OCI-LY3 (cell line): ENCODE measurements around the gene RNASEH2B.

Source experiments
- H2AFZ ChIP-seq: fragments of 200-600, 300-600 bp; shearing (Covaris generic); 2 replicates; pipeline ENCODE4 v1.6.0; 2014; ENCODE audit warnings: antibody characterized with exemption, low read depth, low read length
- H3K27ac ChIP-seq: fragments of 200-600, 300-600 bp; sonication (generic); 2 replicates; pipeline ENCODE4 v1.5.1; 2014; ENCODE audit warnings: mild to moderate bottlenecking, low read length, moderate library complexity, mixed read lengths
- H3K27me3 ChIP-seq: fragments of 200-600, 300-600 bp; sonication (generic); 2 replicates; pipeline ENCODE4 v1.6.1; 2014; ENCODE audit warnings: low read depth, low read length, mixed read lengths
- H3K36me3 ChIP-seq: fragments of 200-600, 300-600 bp; sonication (generic); replicated peaks from 2 replicates; pipeline ENCODE3; 2014; ENCODE audit warnings: low read depth, low read length, mixed read lengths
- H3K4me1 ChIP-seq: fragments of 300-600, 200-600 bp; sonication (generic); 2 replicates; pipeline ENCODE4 v1.6.1; 2014; ENCODE audit warnings: low read length, mixed read lengths
- H3K4me2 ChIP-seq: fragments of 200-600, 300-600 bp; sonication (generic); 2 replicates; pipeline ENCODE4 v1.6.1; 2014; ENCODE audit warnings: low read length, mixed read lengths
- H3K4me3 ChIP-seq: fragments of 300-600, 200-600 bp; sonication (generic); 2 replicates; pipeline ENCODE4 v1.5.1; 2014; ENCODE audit warnings: antibody characterized with exemption, mild to moderate bottlenecking, low read length, moderate library complexity
- H3K79me2 ChIP-seq: fragments of 300-600, 200-600 bp; shearing (Covaris generic); 2 replicates; pipeline ENCODE4 v1.6.1; 2014; ENCODE audit warnings: mild to moderate bottlenecking, low read length, mixed read lengths
- H3K9ac ChIP-seq: fragments of 300-600, 200-600 bp; shearing (Covaris generic); 2 replicates; pipeline ENCODE4 v1.6.0; 2014; ENCODE audit warnings: mild to moderate bottlenecking, low read length, moderate library complexity
- H3K9me3 ChIP-seq: fragments of 200-600, 300-600 bp; shearing (Covaris generic); 2 replicates; pipeline ENCODE4 v1.6.1; 2014; ENCODE audit warnings: low read length, mixed read lengths; ENCODE audit not compliant: insufficient read depth
- H4K20me1 ChIP-seq: fragments of 200-600, 300-600 bp; sonication (generic); 2 replicates; pipeline ENCODE4 v1.6.1; 2016; ENCODE audit warnings: low read length, mixed read lengths; ENCODE audit not compliant: insufficient read depth
- CTCF ChIP-seq: fragments of 200-600, 300-600 bp; sonication (generic); IDR thresholded peaks from 2 replicates; pipeline ENCODE4 v1.5.1; 2014; ENCODE audit warnings: antibody characterized with exemption, low read length, low read depth
- EZH2phosphoT487 ChIP-seq: fragments of 200-600 bp; shearing (Covaris generic); IDR thresholded peaks from 2 replicates; pipeline ENCODE4 v1.6.1; 2018; ENCODE audit warnings: antibody characterized with exemption, mixed run types, low read depth

Gene RNASEH2B

DNA sequence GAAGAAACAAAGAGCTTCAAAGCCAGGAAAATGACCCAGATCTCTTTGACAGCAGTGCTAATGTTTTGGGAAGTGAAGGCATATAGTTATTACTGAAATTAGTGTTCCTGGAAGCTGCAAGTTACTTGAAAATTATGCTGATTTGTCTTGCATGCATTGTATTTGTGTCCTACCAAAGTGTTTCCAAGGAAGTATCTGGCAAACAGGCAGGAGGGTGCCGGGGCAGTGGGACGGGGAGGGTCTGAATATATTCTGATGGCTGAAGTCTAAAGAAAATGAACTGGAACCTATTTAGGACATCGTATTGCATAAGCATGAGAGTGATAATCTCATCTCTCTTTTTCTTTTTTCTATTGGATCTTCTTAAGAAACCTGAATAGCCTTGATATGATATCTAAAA lies 9.0 kb downstream of the RNASEH2B start:
- Histone ChIP-seq H3K27ac (no peak overlapping the region), H3K36me3 (peaks cover 45% of the 10 kb centered on the region), H3K4me1 (peaks cover 40% of the 10 kb centered on the region), H3K4me3 (no peak overlapping the region), H3K4me2 (no peak overlapping the region), H3K9me3 (peaks cover 29% of the 10 kb centered on the region; the same call in 1 of the 2 replicates), H2AFZ (no peak overlapping the region), H3K9ac (no peak overlapping the region), H3K79me2 (peaks cover 98% of the 10 kb centered on the region), H3K27me3 (no peaks in the 10 kb centered on the region), H4K20me1 (peaks cover 30% of the 10 kb centered on the region)
- TF ChIP-seq EZH2phosphoT487 (no peak), CTCF (no peak)

DNA sequence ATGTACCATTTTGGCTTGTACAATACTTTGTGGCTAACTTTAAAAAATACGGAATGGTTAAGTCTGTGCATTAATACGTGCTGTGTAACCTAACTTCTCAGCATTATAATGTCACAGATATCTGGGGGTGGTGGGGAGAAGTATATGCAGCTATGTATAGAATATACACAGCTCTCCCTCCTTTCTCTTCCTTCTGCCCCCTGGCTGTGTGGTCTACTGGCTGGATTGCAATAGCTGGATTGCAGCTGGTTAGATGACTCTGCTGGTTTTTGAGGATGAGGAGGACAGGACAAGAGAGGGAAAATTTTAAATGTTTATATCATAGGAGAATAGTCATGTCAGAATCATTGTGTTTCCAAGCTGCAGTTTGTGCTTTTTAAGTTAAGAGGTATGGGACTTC lies 9.7 kb downstream of the RNASEH2B start:
- H3K4me2 ChIP-seq: no peak overlapping the region
- H3K27me3 ChIP-seq: no peaks in the 10 kb centered on the region
- TF ChIP-seq EZH2phosphoT487 (no peak), CTCF (no peak)
- H3K4me1 ChIP-seq: peaks cover 35% of the 10 kb centered on the region
- no peak overlapping the region for H3K4me3 ChIP-seq
- H3K9ac ChIP-seq: no peak overlapping the region
- no peak overlapping the region for H2AFZ ChIP-seq
- no peak overlapping the region for H3K27ac ChIP-seq
- peaks cover 52% of the 10 kb centered on the region for H3K36me3 ChIP-seq
- H3K9me3 ChIP-seq: peaks cover 36% of the 10 kb centered on the region; the same call in 1 of the 2 replicates
- peaks cover 98% of the 10 kb centered on the region for H3K79me2 ChIP-seq
- H4K20me1 ChIP-seq: peaks cover 29% of the 10 kb centered on the region

- Histone ChIP-seq H3K9ac (no peak overlapping the region), H2AFZ (no peak overlapping the region), H3K4me2 (no peak overlapping the region), H3K9me3 (peaks cover 53% of the 10 kb centered on the region; the same call in 1 of the 2 replicates), H3K27me3 (no peaks in the 10 kb centered on the region), H3K4me1 (peaks cover 11% of the 10 kb centered on the region), H3K4me3 (no peak overlapping the region), H4K20me1 (peaks cover 29% of the 10 kb centered on the region; the same call in 1 of the 2 replicates), H3K27ac (no peak overlapping the region), H3K79me2 (peaks cover 97% of the 10 kb centered on the region), H3K36me3 (peaks cover 68% of the 10 kb centered on the region)
- TF ChIP-seq EZH2phosphoT487 (no peak), CTCF (no peak)
Measured at GRCh38 chr13:50921706-50922105, 12.1 kb downstream of the RNASEH2B start.

DNA sequence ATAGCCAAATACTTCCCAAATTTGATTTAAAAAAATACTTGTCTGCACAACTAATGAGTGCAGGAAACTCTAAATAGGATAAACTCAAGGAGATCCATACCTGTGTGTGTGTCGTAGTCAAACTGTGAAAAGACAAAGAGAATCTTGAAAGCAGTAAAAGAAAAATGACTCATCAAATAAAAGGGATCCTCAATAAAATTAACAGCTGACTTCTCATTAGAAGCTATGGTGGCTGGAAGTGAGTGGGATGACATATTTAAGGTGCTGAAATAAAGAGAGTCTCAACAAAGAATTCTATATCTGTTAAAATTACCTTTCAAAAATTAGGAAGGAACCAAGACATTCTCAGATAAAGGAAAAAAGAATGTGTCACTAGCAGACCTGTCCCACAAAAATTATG lies 13.7 kb downstream of the RNASEH2B start:
- Histone ChIP-seq H3K9me3 (peaks cover 53% of the 10 kb centered on the region; the same call in 1 of the 2 replicates), H3K27me3 (no peaks in the 10 kb centered on the region), H4K20me1 (peaks cover 27% of the 10 kb centered on the region; the same call in 1 of the 2 replicates), H3K36me3 (peaks cover 63% of the 10 kb centered on the region), H3K4me2 (no peak overlapping the region), H3K4me1 (peaks cover 4% of the 10 kb centered on the region; the same call in 1 of the 2 replicates), H3K79me2 (peaks cover 94% of the 10 kb centered on the region), H3K27ac (no peak overlapping the region), H3K9ac (no peak overlapping the region), H2AFZ (no peak overlapping the region), H3K4me3 (no peak overlapping the region)
- TF ChIP-seq EZH2phosphoT487 (no peak), CTCF (no peak)
